PC-3 (cell line): ENCODE data around the gene CTDSP2. TPM values are rescaled to one million over a fixed set of nuclear protein-coding genes. Genes with fewer than 3 reads are reported as not detected.

Experiments used
- ATAC-seq: fragments of 200-7000 bp; cut with Tn5 transposase; 2 replicates; pipeline ENCODE4 v1.9.1; 2020; ENCODE audit warnings: mild to moderate bottlenecking, moderate library complexity
- BruUV-seq: library from RNA; stranded (reverse); fragments of 400-500 nt; replicated peaks from 2 replicates; lab custom pipeline; 2021; lab: Mats Ljungman, UMichigan
- CTCF ChIA-PET: fragments of 300-600 bp; sonication (Branson Sonifier 250); formaldehyde crosslinking; loops from one replicate; lab custom pipeline; 2022; ENCODE audit warnings: antibody characterized with exemption; lab: Charles Lee
- POLR2A ChIA-PET: fragments of 300-600 bp; sonication (Branson Sonifier 250); formaldehyde crosslinking; loops from one replicate; lab custom pipeline; 2022; ENCODE audit warnings: antibody characterized with exemption; ENCODE audit not compliant: unreplicated experiment; lab: Charles Lee
- DNase-seq: peaks from one replicate; pipeline ENCODE4 v3.0.0-alpha.2; 2015
- H2AFZ ChIP-seq: fragments of 300-600 bp; sonication (generic); 2 replicates; pipeline ENCODE4 v1.6.0; 2016; ENCODE audit warnings: antibody characterized with exemption, low read length
- H3F3A ChIP-seq: fragments of 300-600 bp; sonication (generic); one replicate; pipeline ENCODE4 v1.6.0; 2017; ENCODE audit warnings: antibody characterized with exemption, low read length, control low read depth, mild to moderate bottlenecking; ENCODE audit not compliant: unreplicated experiment
- H3K27ac ChIP-seq: fragments of 300-600 bp; sonication (generic); 2 replicates; pipeline ENCODE4 v1.5.1; 2016; ENCODE audit warnings: mild to moderate bottlenecking, low read length
- H3K27me3 ChIP-seq: fragments of 300-600 bp; sonication (generic); 2 replicates; pipeline ENCODE4 v1.6.1; 2016; ENCODE audit warnings: low read length, mixed read lengths
- H3K36me3 ChIP-seq: fragments of 300-600 bp; sonication (generic); 2 replicates; pipeline ENCODE4 v1.6.1; 2016; ENCODE audit warnings: low read depth, mixed run types, low read length, mixed read lengths
- H3K4me1 ChIP-seq: fragments of 300-600 bp; sonication (generic); 2 replicates; pipeline ENCODE4 v1.5.1; 2016; ENCODE audit warnings: low read length; ENCODE audit not compliant: insufficient read depth
- H3K4me2 ChIP-seq: fragments of 300-600 bp; sonication (generic); 2 replicates; pipeline ENCODE4 v1.6.0; 2016; ENCODE audit warnings: low read length
- H3K4me3 ChIP-seq: fragments of 300-600 bp; sonication (generic); 2 replicates; pipeline ENCODE4 v1.5.1; 2016; ENCODE audit warnings: mild to moderate bottlenecking, low read length, mixed read lengths
- H3K79me2 ChIP-seq: fragments of 300-600 bp; sonication (generic); 2 replicates; pipeline ENCODE4 v1.6.1; 2017; ENCODE audit warnings: low read length, mixed read lengths
- H3K9ac ChIP-seq: fragments of 300-600 bp; sonication (generic); 2 replicates; pipeline ENCODE4 v1.6.0; 2016; ENCODE audit warnings: mild to moderate bottlenecking, low read length
- H3K9me2 ChIP-seq: fragments of 300-600 bp; sonication (generic); replicated peaks from 2 replicates; pipeline ENCODE4 v1.6.1; 2016; ENCODE audit warnings: mixed run types, low read length, mixed read lengths
- H3K9me3 ChIP-seq: fragments of 300-600 bp; sonication (generic); 2 replicates; pipeline ENCODE4 v1.6.1; 2016; ENCODE audit warnings: low read length, mixed read lengths
- H4K20me1 ChIP-seq: fragments of 300-600 bp; sonication (generic); 2 replicates; pipeline ENCODE4 v1.6.1; 2016; ENCODE audit warnings: low read length, mixed read lengths
- CTCF ChIP-seq: fragments of 300-600 bp; sonication (generic); conservative IDR thresholded peaks from 2 replicates; pipeline ENCODE4 v1.5.1; 2017; ENCODE audit warnings: antibody characterized with exemption, low read depth, mild to moderate bottlenecking, low read length
- EZH2 ChIP-seq: fragments of 300-600 bp; sonication (generic); IDR thresholded peaks from one replicate; pipeline ENCODE4 v1.6.1; 2017; ENCODE audit warnings: antibody characterized with exemption, mild to moderate bottlenecking, low read length; ENCODE audit not compliant: unreplicated experiment
- EZH2phosphoT487 ChIP-seq: fragments of 300-600 bp; sonication (generic); IDR thresholded peaks from 2 replicates; pipeline ENCODE4 v1.6.1; 2018; ENCODE audit warnings: mild to moderate bottlenecking, antibody characterized with exemption, low read length, borderline replicate concordance
- intact Hi-C: fragments of 100-400 bp; cut with micrococcal nuclease; formaldehyde crosslinking; loops from 2 replicates; pipeline ENCODE4 v1.9.0; 2023
- total RNA-seq: library from RNA; depleted of rRNA; stranded (reverse); fragments of >200 nt; gene quantifications from 2 replicates; pipeline ENCODE4 v1.2.3, GENCODE V29; 2014

Gene CTDSP2
- total RNA-seq, 1 experiment from 2014 or later, result 39.4 TPM

- no peak overlapping the region for H2AFZ ChIP-seq
- CTCF ChIA-PET, result no interaction called here
- intact Hi-C loops, result no loop called here
- H3K4me2 ChIP-seq, result no peak overlapping the region
- peaks cover 25% of the 10 kb centered on the region for H3K36me3 ChIP-seq
- peaks cover 36% of the 10 kb centered on the region for H3K79me2 ChIP-seq
- H3K9ac ChIP-seq, result no peak overlapping the region
- ATAC-seq (no peak), DNase-seq (no peak)
- no peak overlapping the region for H3K27ac ChIP-seq
- no peaks in the 10 kb centered on the region for H3K27me3 ChIP-seq
- H3K4me1 ChIP-seq, result no peaks in the 10 kb centered on the region
- no TSS peak for BruUV-seq
- no peaks in the 10 kb centered on the region for H3K9me2 ChIP-seq
- POLR2A ChIA-PET, result no interaction called here
- H4K20me1 ChIP-seq, result peaks cover 11% of the 10 kb centered on the region; the same call in 1 of the 2 replicates
- H3K9me3 ChIP-seq, result no peaks in the 10 kb centered on the region
- no peak for TF ChIP-seq EZH2phosphoT487
- H3K4me3 ChIP-seq, result no peak overlapping the region
- H3F3A ChIP-seq, result peaks cover 6% of the 10 kb centered on the region
Observed at GRCh38 chr12:57830393-57830792, 16.1 kb downstream of the CTDSP2 start.

- intact Hi-C loops, result no loop called here
- no peaks in the 10 kb centered on the region for H3K9me2 ChIP-seq
- CTCF ChIA-PET, result no interaction called here
Observed at GRCh38 chr12:57829025-57829777, 17.3 kb downstream of the CTDSP2 start.

GRCh38 chr12:57826966-57827365 is 19.6 kb downstream of the CTDSP2 start:
- intact Hi-C loops, result no loop called here
- H3K4me3 ChIP-seq, result no peak overlapping the region
- H3K4me2 ChIP-seq, result no peak overlapping the region
- DNase-seq (no peak), ATAC-seq (no peak)
- TF ChIP-seq EZH2phosphoT487, result no peak
- no peak for TF ChIP-seq CTCF
- TF ChIP-seq EZH2, result no peak
- peaks cover 38% of the 10 kb centered on the region for H3K36me3 ChIP-seq
- H3K27me3 ChIP-seq, result no peaks in the 10 kb centered on the region
- ChIA-PET CTCF (no interaction called here), POLR2A (no interaction called here)
- no peaks in the 10 kb centered on the region for H3K9me2 ChIP-seq
- H3K9ac ChIP-seq, result no peak overlapping the region
- peaks cover 4% of the 10 kb centered on the region for H3F3A ChIP-seq
- H3K27ac ChIP-seq, result no peak overlapping the region
- BruUV-seq, result no TSS peak
- H3K79me2 ChIP-seq, result peaks cover 11% of the 10 kb centered on the region
- no peaks in the 10 kb centered on the region for H3K4me1 ChIP-seq
- no peak overlapping the region for H2AFZ ChIP-seq
- H4K20me1 ChIP-seq, result 0 out of 2 replicates have a peak, but pooled peaks cover 5% of the 10 kb centered on the region
- no peaks in the 10 kb centered on the region for H3K9me3 ChIP-seq

More at GRCh38 chr12:57829025-57829777, 17.3 kb downstream of the CTDSP2 start:
- Histone ChIP-seq H2AFZ (no peak overlapping the region), H3K27me3 (no peaks in the 10 kb centered on the region), H3K27ac (no peak overlapping the region), H3K79me2 (peaks cover 25% of the 10 kb centered on the region), H4K20me1 (peaks cover 10% of the 10 kb centered on the region; the same call in 1 of the 2 replicates), H3K36me3 (peaks cover 25% of the 10 kb centered on the region), H3K4me2 (no peak overlapping the region), H3K4me3 (no peak overlapping the region), H3K9me3 (no peaks in the 10 kb centered on the region), H3K9ac (no peak overlapping the region), H3K4me1 (no peaks in the 10 kb centered on the region), H3F3A (peaks cover 6% of the 10 kb centered on the region)
- TF ChIP-seq CTCF (no peak), EZH2phosphoT487 (no peak), EZH2 (no peak)
- POLR2A ChIA-PET, result no interaction called here
- DNase-seq (no peak), ATAC-seq (no peak)
- no TSS peak for BruUV-seq
